GM21526 (cell line): ENCODE data around the gene RPL31.

ENCODE experiments used
- ATAC-seq: cut with Tn5 transposase; IDR thresholded peaks from one replicate; pipeline ENCODE4 v1.9.1; 2021; ENCODE audit warnings: moderate library complexity; ENCODE audit not compliant: unreplicated experiment, low FRiP score

Gene RPL31

GRCh38 chr2:100992262-100992661 is 9.8 kb upstream of the RPL31 start:
- ATAC-seq = no peak

- no peak for ATAC-seq
Observed at GRCh38 chr2:100993294-100993693, 8.8 kb upstream of the RPL31 start.

GRCh38 chr2:100995309-100996075 is 6.6 kb upstream of the RPL31 start:
- ATAC-seq = no peak

- ATAC-seq = no peak
Observed at GRCh38 chr2:100997509-100998234, 4.4 kb upstream of the RPL31 start.

GRCh38 chr2:100998235-100998573 is 3.9 kb upstream of the RPL31 start:
- no peak for ATAC-seq

GRCh38 chr2:100999995-101000394 is 2.1 kb upstream of the RPL31 start:
- no peak for ATAC-seq

GRCh38 chr2:101002562-101003277 is 631 bp downstream of the RPL31 start:
- ATAC-seq = no peak

- ATAC-seq = no peak
Observed at GRCh38 chr2:101003278-101003775, 1.2 kb downstream of the RPL31 start.

GRCh38 chr2:101004620-101005325 is 2.7 kb downstream of the RPL31 start:
- ATAC-seq = no peak

GRCh38 chr2:101006065-101006715 is 4.1 kb downstream of the RPL31 start:
- ATAC-seq = no peak

- no peak for ATAC-seq
Observed at GRCh38 chr2:101007415-101008345, 5.6 kb downstream of the RPL31 start.

GRCh38 chr2:101011152-101011551 is 9.1 kb downstream of the RPL31 start:
- no peak for ATAC-seq

- peak; percentile 85 for ATAC-seq
Observed at GRCh38 chr2:101012054-101012705, 10.1 kb downstream of the RPL31 start.

GRCh38 chr2:101012706-101013181 is 10.7 kb downstream of the RPL31 start:
- no peak for ATAC-seq

- no peak for ATAC-seq
Observed at GRCh38 chr2:101014264-101014857, 12.3 kb downstream of the RPL31 start.

- no peak for ATAC-seq
Observed at GRCh38 chr2:101017371-101017770, 15.3 kb downstream of the RPL31 start.

- ATAC-seq = no peak
Observed at GRCh38 chr2:101018934-101019333, 16.8 kb downstream of the RPL31 start.

- ATAC-seq = no peak
Observed at GRCh38 chr2:101022221-101022620, 20.1 kb downstream of the RPL31 start.
